GM12878 (cell line): Measurements from ENCODE around the gene AP1S1. TPM values are rescaled to one million over a fixed set of nuclear protein-coding genes. Genes with fewer than 3 reads are reported as not detected.

Experiments
- ASH2L ChIP-seq: fragments of 300-600, 200-600 bp; sonication (generic); IDR thresholded peaks from 2 replicates; pipeline ENCODE4 v1.6.1; 2017; ENCODE audit warnings: low read depth, mild to moderate bottlenecking, borderline replicate concordance
- CHD1 ChIP-seq: IDR thresholded peaks from 2 replicates; pipeline ENCODE4 v1.6.1; 2012; ENCODE audit warnings: low read depth, low read length, improper control_type of control experiment
- CREM ChIP-seq: IDR thresholded peaks from 2 replicates; pipeline ENCODE4 v1.6.1; 2014; ENCODE audit warnings: antibody characterized with exemption, low read depth
- E2F8 ChIP-seq: fragments of 450-650 bp; IDR thresholded peaks from 2 replicates; pipeline ENCODE4 v1.6.1; 2018; ENCODE audit warnings: mild to moderate bottlenecking, low read depth, moderate library complexity; ENCODE audit not compliant: partially characterized antibody
- E4F1 ChIP-seq: fragments of 450-650 bp; IDR thresholded peaks from 2 replicates; pipeline ENCODE4 v1.6.1; 2018; ENCODE audit warnings: borderline replicate concordance, mild to moderate bottlenecking; ENCODE audit not compliant: partially characterized antibody
- ELK1 ChIP-seq: IDR thresholded peaks from 2 replicates; pipeline ENCODE4 v1.6.1; 2012; ENCODE audit warnings: low read depth, low read length, improper control_type of control experiment
- ESRRA ChIP-seq: IDR thresholded peaks from 2 replicates; pipeline ENCODE4 v1.6.1; 2012; ENCODE audit warnings: mild to moderate bottlenecking, low read length, improper control_type of control experiment
- IRF4 ChIP-seq: IDR thresholded peaks from 2 replicates; pipeline ENCODE4 v1.6.1; 2011; ENCODE audit warnings: low read depth, low read length
- MEF2B ChIP-seq: fragments of 450-650 bp; IDR thresholded peaks from 2 replicates; pipeline ENCODE4 v1.6.1; 2018; ENCODE audit warnings: mild to moderate bottlenecking, moderate library complexity; ENCODE audit not compliant: partially characterized antibody, poor library complexity, severe bottlenecking
- NBN ChIP-seq: fragments of 450-650 bp; IDR thresholded peaks from 2 replicates; pipeline ENCODE4 v1.6.1; 2016
- NFYA ChIP-seq: IDR thresholded peaks from 2 replicates; pipeline ENCODE4 v1.6.1; 2011; ENCODE audit warnings: low read depth, mild to moderate bottlenecking, low read length, improper control_type of control experiment, borderline replicate concordance
- NKRF ChIP-seq: fragments of 450-650 bp; conservative IDR thresholded peaks from 2 replicates; pipeline ENCODE4 v1.6.1; 2017; ENCODE audit warnings: mild to moderate bottlenecking, moderate library complexity
- RUNX3 ChIP-seq: IDR thresholded peaks from 2 replicates; pipeline ENCODE4 v1.6.1; 2012; ENCODE audit warnings: low read length, inconsistent platforms
- TARDBP ChIP-seq: IDR thresholded peaks from 2 replicates; pipeline ENCODE4 v1.6.1; 2016; ENCODE audit warnings: borderline replicate concordance
- TBL1XR1 ChIP-seq: IDR thresholded peaks from 2 replicates; pipeline ENCODE4 v1.6.1; 2012; ENCODE audit warnings: low read depth, low read length, improper control_type of control experiment
- YY1 ChIP-seq: IDR thresholded peaks from 2 replicates; pipeline ENCODE4 v1.6.1; 2011; ENCODE audit warnings: low read depth, mild to moderate bottlenecking, low read length
- ZNF687 ChIP-seq: fragments of 450-650 bp; IDR thresholded peaks from 2 replicates; pipeline ENCODE4 v1.6.1; 2017; ENCODE audit warnings: mild to moderate bottlenecking, moderate library complexity
- ZZZ3 ChIP-seq: IDR thresholded peaks from 2 replicates; pipeline ENCODE4 v1.6.1; 2011; ENCODE audit warnings: low read depth; ENCODE audit not compliant: control insufficient read depth, insufficient read length
- polyA plus RNA-seq, 11 experiments: library from polyadenylated mRNA; depleted of rRNA in 4 of 11; unstranded in 6 of 11; stranded (reverse) in 5 of 11; fragments of >200 nt; fragmentation: Nextera tagmentation in 4 of 11; fragmentation: Illumina TruSeq in 1 of 11; extraction: Ambion mirVana in 4 of 11; extraction: Trizol in 1 of 11; gene quantifications; 1 replicate in 1 of 11; 2 replicates in 10 of 11; pipeline versions ENCODE4 v1.2.1 to v1.2.3, GENCODE V29; 2011 to 2016; ENCODE audit warnings: inconsistent platforms in 2 of 11, missing spikeins in 2 of 11, low read depth in 1 of 11
- total RNA-seq, 4 experiments: library from RNA; depleted of rRNA in 3 of 4; stranded (reverse); fragments of >200 nt in 3 of 4; fragmentation: Illumina TruSeq in 1 of 4; extraction: Trizol in 1 of 4; gene quantifications; 2 replicates each; pipeline versions ENCODE4 v1.2.1 to v1.2.3, GENCODE V29; 2013 to 2021

The AP1S1 gene
- total and polyA plus RNA-seq, 10 of the 15 experiments (the other 5 are each of a cell fraction or from before 2014, with no cell fraction given), result 2.5 to 121 (median 54.9) TPM

- TF ChIP-seq ZZZ3 (no peak), ESRRA (no peak), ASH2L (no peak), CREM (no peak), TBL1XR1 (no peak), E4F1 (no peak), ZNF687 (no peak), IRF4 (no peak), MEF2B (peak; percentile 83), TARDBP (no peak), CHD1 (no peak), ELK1 (no peak), E2F8 (no peak), NKRF (0 out of 2 replicates have a peak, but pooled peaks have one; percentile 32), RUNX3 (no peak), NFYA (no peak), YY1 (no peak), NBN (0 out of 2 replicates have a peak, but pooled peaks have one; percentile 41)
Measured at GRCh38 chr7:101153969-101154692, at the start of gene AP1S1 (continued).
